Lower leg skin (tissue), 4 donors: Measurements from ENCODE around the gene IL23R. TPM values are rescaled to one million over a fixed set of nuclear protein-coding genes. Genes with fewer than 3 reads are reported as not detected.

Source experiments
- DNase-seq, 2 donors: peaks; one replicate each; pipeline ENCODE4 v3.0.0-alpha.2; 2019; ENCODE audit warnings: low spot score in 2 of 2
- H3K4me3 ChIP-seq: fragments of 200-600 bp; sonication (generic); 2 replicates; pipeline ENCODE4 v1.5.1; 2017; ENCODE audit warnings: mild to moderate bottlenecking, low read depth; ENCODE audit not compliant: poor library complexity, severe bottlenecking
- POLR2A ChIP-seq, 2 donors: fragments of 450-650 bp; IDR thresholded peaks; one replicate each; pipeline ENCODE4 v1.6.1; 2016 to 2017; ENCODE audit warnings: antibody characterized with exemption in 2 of 2, mild to moderate bottlenecking in 1 of 2, moderate library complexity in 1 of 2
- WGBS, 2 donors: methylation state at CpG; one replicate each; pipeline ENCODE4 v1.1.5; 2018; 5-methylcytosine and 5-hydroxymethylcytosine counted together
- intact Hi-C: fragments of 100-400 bp; cut with DNase I; formaldehyde crosslinking; loops from one replicate; pipeline ENCODE4 v1.15.0; 2023; ENCODE audit warnings: low total_unique reads
- total RNA-seq, 4 donors: library from RNA; depleted of rRNA; stranded (reverse); fragments of >200 nt; gene quantifications; one replicate each; pipeline ENCODE4 v1.1.0, GENCODE V29; 2016
- TF ChIP-seq, protein P1 (sequence below), 3 donors: fragments of 450-650 bp; IDR thresholded peaks; one replicate each; pipeline ENCODE4 v1.5.1; 2016; ENCODE audit warnings: antibody characterized with exemption in 3 of 3, mild to moderate bottlenecking in 3 of 3, moderate library complexity in 2 of 3

IL23R gene
- total RNA-seq, 4 donors from 2014 or later = not detected

- intact Hi-C loops = no loop called here
- DNase-seq = no peak
- TF ChIP-seq POLR2A (IDR thresholded peaks at IDR 0.05) = no peak
- TF ChIP-seq, protein P1, sequence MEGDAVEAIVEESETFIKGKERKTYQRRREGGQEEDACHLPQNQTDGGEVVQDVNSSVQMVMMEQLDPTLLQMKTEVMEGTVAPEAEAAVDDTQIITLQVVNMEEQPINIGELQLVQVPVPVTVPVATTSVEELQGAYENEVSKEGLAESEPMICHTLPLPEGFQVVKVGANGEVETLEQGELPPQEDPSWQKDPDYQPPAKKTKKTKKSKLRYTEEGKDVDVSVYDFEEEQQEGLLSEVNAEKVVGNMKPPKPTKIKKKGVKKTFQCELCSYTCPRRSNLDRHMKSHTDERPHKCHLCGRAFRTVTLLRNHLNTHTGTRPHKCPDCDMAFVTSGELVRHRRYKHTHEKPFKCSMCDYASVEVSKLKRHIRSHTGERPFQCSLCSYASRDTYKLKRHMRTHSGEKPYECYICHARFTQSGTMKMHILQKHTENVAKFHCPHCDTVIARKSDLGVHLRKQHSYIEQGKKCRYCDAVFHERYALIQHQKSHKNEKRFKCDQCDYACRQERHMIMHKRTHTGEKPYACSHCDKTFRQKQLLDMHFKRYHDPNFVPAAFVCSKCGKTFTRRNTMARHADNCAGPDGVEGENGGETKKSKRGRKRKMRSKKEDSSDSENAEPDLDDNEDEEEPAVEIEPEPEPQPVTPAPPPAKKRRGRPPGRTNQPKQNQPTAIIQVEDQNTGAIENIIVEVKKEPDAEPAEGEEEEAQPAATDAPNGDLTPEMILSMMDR (IDR thresholded peaks at IDR 0.05) = no peak
- 35 to 36% methylated on average over 4 of the region's 4 CpGs for WGBS, 2 donors
- H3K4me3 ChIP-seq = no peak overlapping the region
These were observed 95.4 kb downstream of the IL23R start for GRCh38 chr1:67261680-67262079.

DNA sequence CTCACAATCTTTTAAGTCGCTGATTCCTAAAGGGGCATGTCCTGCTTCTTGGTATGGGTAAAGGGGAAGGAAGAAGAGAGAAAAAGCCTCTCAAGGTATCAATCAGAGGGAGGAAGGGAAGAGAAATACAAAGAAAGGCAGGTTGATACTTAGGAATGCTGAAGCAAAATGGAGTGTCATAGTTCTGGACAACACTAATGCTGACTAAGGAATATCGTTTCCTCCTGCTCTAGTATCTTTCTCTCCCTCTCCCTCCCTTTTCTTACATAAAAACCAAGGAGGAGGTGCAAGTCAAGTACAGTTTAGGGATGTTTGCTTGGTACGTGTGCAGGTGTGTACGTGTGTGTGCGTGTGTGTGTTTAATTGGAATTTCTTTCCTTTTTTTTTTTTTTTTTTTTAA is 96.5 kb downstream of the IL23R start:
- intact Hi-C loops = no loop called here
- whole genome bisulfite sequencing, 2 donors = 86% methylated on average over 5 of the region's 5 CpGs
- TF ChIP-seq, protein P1 (IDR thresholded peaks at IDR 0.05) = no peak
- TF ChIP-seq POLR2A (IDR thresholded peaks at IDR 0.05) = no peak
- DNase-seq = no peak
- H3K4me3 ChIP-seq = no peak overlapping the region

- H3K4me3 ChIP-seq = no peak overlapping the region
- DNase-seq = no peak
- intact Hi-C loops = no loop called here
- TF ChIP-seq, protein P1 (IDR thresholded peaks at IDR 0.05) = no peak
- no peak for TF ChIP-seq POLR2A (IDR thresholded peaks at IDR 0.05)
These were observed 97.9 kb downstream of the IL23R start for GRCh38 chr1:67264152-67264551.

- 58 to 60% methylated on average over 3 of the region's 3 CpGs for WGBS, 2 donors
These were observed 98.6 kb downstream of the IL23R start for GRCh38 chr1:67264899-67265298.

DNA sequence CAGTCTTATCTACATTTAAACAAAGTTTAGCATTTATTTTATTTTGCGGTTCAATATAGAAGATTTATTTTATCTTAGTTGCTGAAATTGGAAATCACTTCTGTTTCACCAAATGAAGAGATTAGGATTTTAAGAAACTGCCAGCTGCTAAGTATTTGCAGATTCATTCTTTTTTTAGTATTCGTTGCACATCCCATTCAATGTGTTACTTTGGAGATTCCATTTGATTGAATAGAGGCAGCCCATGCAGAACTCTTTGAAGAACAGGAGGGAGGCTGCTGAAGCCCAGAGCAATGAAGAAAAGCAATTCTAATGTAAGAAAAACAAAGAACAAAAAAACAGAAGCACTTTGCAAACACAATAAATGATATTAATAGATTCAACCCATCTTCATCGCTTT is 102.8 kb downstream of the IL23R start:
- TF ChIP-seq POLR2A (IDR thresholded peaks at IDR 0.05) = no peak
- TF ChIP-seq, protein P1 (IDR thresholded peaks at IDR 0.05) = no peak
- intact Hi-C loops = no loop called here
- H3K4me3 ChIP-seq = no peak overlapping the region
- WGBS, 2 donors = 74 to 87% methylated on average over 3 of the region's 3 CpGs
- DNase-seq = no peak

More at GRCh38 chr1:67264899-67265298, 98.6 kb downstream of the IL23R start:
- no peak overlapping the region for H3K4me3 ChIP-seq
- TF ChIP-seq, protein P1 (IDR thresholded peaks at IDR 0.05) = no peak
- no peak for TF ChIP-seq POLR2A (IDR thresholded peaks at IDR 0.05)
- DNase-seq = no peak
- intact Hi-C loops = no loop called here

GRCh38 chr1:67270541-67270940 is 104.3 kb downstream of the IL23R start:
- H3K4me3 ChIP-seq = no peak overlapping the region
- intact Hi-C loops = no loop called here
- DNase-seq = no peak
- WGBS, 2 donors = 83 to 86% methylated on average over 3 of the region's 3 CpGs
- TF ChIP-seq, protein P1 (IDR thresholded peaks at IDR 0.05) = no peak
- no peak for TF ChIP-seq POLR2A (IDR thresholded peaks at IDR 0.05)
